ENCODE data around the gene ECE2.

- no peak for TF ChIP-seq JUND (IDR thresholded peaks at IDR 0.05)
- TF ChIP-seq FOXJ3 (CRISPR knock-in tag; IDR thresholded peaks at IDR 0.05): no peak
Observed at GRCh38 chr3:184325269-184325668, 49.4 kb downstream of the ECE2 start.

Data from SK-N-SH (cell line).